HG03196 (cell line): ENCODE results near the gene FRS3.
A peak's percentile ranks its signal among the peaks of the same experiment; 100 is the strongest.

ENCODE experiments used
- ATAC-seq: cut with Tn5 transposase; IDR thresholded peaks from one replicate; pipeline ENCODE4 v1.9.1; 2021; ENCODE audit not compliant: unreplicated experiment

The FRS3 gene

GRCh38 chr6:41791984-41792383 lies 12.3 kb upstream of the FRS3 start:
- no peak for ATAC-seq

DNA sequence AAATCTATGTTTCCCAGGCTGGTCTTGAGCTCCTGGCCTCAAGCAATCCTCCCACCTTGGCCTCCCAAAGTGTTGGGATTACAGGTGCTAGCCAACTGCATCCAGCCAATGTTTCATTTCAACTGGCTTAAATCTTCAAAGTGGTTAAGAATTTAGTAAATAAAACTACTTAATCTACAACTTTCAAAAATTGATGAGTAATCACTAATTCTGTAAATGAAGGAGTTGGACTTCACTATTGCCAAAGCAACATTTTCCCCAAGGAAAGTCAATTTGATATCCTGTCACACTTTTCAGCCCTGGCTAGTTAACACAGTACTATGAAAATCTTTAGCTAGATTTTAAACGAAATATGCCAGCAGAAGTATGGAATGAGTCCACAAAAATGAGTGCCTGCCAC lies 11.6 kb upstream of the FRS3 start:
- no peak for ATAC-seq

DNA sequence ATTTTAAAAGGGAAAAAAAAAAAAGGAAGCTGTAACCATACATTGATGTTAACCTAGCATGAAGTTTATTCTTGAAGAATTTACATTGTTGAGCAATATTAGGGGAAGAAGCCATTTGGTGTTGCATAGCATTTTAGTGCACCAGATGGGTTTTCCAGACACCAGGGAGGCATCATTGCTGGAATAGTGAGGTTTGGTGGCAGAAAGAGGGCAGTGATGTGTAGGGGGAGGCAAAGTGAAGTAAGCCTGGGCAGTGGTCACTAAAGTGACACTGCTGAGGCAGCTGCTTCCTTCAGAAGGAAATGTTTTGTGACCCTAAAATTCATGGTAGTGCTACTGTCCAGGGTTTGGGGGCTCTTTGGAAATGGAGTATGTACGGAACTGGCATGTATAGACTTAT lies 10.3 kb upstream of the FRS3 start:
- ATAC-seq = no peak

DNA sequence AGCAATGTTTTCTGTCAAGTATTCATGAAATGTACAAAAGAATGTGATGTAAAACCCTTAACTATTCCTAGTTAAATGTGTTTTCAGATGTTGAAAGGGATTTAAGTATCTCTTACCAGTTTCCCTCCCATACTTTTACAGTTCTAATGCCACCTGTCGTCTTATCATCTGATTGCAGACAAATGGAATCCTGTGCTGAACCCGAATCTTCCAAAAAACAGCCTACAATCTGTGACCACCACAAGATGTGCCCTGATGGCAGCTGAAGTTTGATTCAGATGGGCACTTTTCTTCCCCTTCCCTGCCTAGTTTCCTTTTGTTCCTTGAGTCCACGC lies 9.7 kb upstream of the FRS3 start:
- no peak for ATAC-seq

- peak; percentile 80 for ATAC-seq
These were observed 7.7 kb upstream of the FRS3 start, which contains the start of gene TOMM6 for GRCh38 chr6:41787219-41787917. Gene TOMM6, plus strand, starts transcription at chr6:41787694. Its CDS starts 4 bp downstream, at chr6:41787698.

- peak; percentile 50 for ATAC-seq
These were observed 6.9 kb upstream of the FRS3 start for GRCh38 chr6:41786451-41787218.

DNA sequence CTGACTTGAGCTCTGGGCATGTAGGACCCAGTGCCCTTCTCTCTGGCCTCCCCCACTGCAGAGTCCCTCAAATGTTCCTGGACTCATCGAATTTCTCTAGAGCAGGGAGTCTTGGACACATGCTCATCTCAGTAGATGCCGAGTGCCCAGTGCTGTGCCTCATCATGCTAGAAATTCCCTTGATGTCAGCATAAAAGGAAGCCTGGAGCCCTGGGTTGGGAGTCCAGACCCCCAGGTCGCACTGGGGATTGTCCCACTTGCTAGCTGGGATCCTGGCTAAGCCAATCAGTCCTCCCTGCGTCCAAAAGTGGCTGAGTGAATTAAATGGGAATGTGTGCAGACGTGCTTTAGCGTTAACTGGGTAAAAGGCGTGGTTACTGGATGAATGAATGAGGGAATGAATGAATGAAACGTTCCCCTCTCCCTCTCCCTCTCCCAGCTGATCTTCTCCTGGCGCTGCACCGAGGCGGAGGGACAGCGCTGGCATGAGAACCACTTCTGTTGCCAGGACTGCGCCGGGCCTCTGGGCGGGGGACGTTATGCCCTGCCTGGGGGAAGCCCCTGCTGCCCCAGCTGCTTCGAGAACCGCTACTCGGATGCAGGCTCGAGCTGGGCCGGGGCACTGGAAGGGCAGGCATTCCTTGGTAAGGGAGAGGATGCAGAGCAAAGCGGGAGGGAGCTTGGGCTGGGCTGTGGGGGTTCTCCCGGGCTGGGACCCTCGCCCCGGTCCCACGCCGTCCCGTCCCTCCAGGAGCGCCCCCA lies 6.2 kb upstream of the FRS3 start:
- ATAC-seq = no peak

GRCh38 chr6:41785254-41785653 lies 5.6 kb upstream of the FRS3 start:
- ATAC-seq = no peak

DNA sequence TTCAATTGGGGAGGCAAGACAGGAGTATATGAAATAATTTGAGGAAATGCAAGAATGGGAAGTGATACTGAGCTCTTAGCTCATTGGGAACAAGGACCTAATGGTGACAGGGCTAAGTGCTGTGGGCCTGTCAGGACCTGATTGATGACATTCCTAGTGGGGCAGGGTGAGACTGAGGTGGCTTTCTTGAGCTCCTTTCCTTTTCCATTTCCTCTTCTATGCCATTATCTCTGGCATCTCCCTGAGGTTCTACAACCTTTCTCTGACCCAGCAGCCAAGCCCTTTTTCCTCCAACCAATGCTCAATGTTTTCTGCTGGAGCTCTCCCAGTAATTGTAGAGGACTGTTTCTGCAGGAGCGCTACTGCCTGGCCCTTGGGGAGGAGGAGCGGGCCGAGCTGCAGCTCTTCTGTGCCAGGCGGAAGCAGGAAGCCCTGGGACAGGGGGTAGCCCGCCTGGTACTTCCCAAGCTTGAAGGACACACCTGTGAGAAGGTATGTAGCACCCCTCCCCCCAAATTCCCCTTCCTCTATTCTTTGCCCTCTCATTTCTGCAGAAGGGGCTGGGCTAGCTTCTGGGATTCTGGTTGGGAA lies 5.0 kb upstream of the FRS3 start:
- ATAC-seq = no peak

DNA sequence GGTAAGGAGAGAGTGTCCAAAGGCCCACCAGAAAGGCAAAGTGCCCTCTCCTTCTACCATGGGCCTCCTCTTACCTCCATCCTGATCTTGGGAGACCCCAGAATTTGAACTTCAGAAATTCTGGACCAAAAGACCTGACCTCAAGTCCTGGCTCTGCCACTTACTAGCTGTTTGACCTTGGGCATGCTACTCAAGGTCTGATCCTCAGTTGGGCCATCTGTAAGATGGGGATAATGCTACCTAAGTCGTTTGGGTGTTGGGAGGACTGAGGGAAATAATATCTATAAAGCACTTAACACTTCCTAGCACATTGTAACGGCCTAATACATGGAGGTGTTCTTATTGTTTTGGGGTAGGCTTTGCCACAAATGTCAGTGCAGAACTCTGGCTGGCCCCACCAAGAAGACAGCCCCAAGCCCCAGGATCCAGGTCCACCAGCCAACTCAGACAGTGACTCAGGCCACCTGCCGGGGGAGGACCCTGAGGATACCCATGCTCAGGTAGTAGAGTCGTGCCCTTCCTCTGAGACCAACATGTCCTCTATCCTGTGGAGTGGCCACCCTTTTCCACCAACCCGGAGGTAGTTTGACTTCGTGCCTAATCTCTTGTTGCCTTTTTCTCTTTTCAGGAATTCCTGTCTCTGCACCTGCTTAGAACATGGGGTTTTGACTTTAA lies 3.5 kb upstream of the FRS3 start:
- ATAC-seq = no peak

DNA sequence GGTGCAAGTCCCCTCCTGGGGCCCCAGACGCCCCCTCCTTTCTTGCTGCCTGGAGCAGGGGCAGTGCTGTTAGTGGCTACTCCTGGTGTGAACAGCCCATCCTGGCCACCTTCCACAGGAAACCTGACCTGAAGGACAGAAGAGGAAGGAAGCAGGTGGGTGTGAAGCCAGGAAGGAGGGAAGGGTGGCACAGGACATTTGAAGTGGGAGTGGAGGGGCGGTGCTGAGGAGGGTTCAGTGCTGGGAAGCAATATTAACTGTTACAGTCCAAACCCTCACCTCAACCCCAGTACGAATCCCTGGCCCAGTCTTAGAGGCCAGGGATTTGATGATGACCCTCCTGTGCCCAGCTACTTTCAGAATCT lies 1.6 kb upstream of the FRS3 start:
- no peak for ATAC-seq

DNA sequence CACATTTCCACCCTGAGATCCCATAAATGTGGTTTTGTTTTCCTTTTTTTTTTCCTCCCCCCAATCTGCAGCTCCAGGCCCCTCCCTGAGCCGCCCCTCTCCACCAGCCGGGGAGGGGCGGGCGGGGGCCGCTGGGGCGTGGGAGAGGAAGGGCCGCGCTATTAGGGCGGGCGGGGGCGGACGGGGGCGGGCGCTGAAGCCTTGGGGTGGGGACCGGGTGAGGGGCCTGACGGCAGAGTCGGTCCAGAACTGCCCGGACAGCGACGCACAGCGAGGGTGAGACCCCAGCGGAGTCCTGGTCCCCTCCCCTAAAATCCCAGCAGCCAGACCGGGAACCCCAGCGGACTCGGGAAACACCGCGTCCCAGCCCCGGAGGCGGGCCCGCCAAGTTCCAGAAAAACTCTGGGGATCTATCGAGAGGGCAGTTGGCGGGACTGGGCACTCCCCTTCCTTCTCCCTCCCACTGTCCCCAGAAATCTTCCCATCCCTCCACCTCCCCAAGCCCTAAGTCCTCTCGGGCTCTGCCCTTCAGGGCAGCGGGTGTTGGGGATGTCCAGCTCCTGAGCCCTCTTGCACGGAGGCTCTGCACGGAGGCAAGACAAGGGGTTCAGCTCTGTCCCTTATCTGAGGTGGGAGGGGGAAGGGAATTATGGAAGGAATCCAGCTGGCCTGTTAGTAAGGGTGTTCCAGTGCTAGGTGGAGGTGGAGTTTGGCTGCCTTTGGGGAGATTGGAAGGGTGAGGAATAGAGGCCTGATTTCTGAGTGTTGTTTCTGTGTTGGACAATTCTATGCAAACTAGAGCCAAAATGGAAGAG lies 1.1 kb upstream of the FRS3 start, which contains the start of gene PRICKLE4:
PRICKLE4 (plus strand) TSS at position 232 of the 815 bp plus-strand sequence. CDS start 2,692 bp downstream, outside the sequence.
- no peak for ATAC-seq

DNA sequence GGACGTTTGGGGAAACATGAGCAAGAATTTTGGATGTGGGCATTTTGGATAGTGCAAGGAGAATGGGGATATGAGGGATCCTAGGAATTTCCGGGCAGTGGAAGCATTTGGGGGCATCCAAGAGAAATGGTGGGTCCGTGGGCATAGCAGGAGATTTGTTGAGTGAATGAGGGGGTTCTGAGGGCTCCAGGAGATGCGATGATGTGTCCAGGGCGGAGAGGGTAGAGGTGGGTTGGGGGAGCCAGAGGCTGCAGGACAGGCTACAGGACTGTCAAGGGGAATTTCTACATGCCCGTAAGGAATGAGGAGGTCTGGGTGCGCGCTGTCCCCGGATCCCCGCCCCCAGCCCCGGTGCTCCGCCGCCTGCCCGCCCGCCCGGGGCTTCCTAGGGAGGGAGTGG lies 364 bp downstream of the FRS3 start:
- ATAC-seq = no peak

DNA sequence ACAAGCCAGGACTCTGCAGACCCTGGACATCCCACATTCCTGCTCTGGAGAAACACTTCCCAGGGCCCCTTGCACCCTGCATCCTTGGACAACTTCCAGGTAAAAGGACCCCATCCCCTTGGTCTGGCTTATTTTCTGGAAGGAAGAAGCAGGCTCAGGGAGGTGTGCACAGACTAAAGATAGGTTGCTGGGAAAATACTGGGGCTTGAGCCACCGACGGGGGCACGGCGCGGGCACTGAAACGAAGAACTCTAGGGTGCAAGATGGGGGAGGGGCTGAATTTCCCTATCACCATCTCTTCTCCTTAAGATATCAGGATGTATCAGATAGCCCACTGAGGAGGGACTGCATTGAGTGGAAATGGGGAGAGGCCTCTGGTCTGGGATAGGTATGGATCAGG lies 805 bp downstream of the FRS3 start:
- no peak for ATAC-seq

DNA sequence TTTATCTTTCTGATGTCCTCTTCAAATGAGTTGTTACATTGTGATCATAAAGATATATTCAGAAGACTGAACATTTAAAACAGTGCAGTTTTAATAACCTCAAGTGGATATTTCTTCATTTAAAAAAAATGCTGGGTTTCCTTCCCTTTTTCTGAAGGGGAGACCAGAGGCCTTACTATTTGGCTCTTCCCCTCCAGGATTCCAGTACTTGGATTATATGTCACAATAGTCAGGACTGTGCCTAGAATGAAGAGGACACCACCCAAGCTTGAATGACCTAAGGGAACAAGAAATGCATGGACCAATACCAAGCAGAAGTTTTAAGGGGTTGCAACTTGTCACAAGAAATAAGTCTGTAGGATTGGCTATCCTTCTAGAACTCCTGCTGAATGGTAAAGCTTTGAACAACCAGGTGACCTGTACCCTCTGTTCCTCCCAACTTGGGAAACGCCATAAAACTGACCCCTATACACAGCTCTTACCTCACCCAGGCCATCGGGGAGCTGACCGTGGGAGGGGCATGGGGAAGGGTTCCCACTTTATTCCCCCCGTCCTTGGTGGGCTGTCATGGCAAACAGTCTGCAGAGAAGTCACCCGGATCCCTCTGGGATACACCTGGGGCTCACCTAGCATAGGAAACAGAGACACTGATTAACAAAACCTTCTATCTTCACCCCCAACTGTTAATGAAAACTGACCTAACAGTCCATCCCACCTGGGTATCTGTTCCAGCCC lies 2.0 kb downstream of the FRS3 start:
- ATAC-seq = no peak

DNA sequence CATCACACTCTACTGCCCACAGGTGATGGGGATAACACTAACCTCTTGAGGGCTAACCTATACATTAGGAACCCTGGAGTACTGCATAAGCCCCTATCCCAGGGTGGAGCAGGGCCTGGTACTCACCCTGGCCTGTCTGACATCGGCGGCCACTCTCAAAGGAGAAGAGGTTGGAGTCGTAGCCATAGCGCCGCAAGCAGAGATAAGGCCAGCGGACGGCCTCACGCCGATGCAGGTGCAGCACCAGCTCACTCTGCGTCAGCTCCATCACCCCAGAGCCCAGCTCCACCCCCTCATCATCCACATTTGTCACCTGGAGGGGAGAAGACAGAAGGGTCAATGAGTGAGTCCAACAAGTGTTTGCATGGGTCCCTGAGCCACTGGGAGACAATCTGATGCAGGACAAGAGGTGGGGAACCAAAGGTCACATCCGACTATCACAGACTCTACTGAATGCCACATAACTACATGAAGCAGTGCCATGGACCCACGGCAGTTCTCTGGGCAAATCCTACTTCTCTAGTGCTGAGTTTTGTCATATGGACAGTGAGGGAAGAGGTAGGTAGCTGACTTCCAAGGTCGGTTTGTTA lies 4.3 kb downstream of the FRS3 start:
- no peak for ATAC-seq

GRCh38 chr6:41774841-41775240 lies 4.9 kb downstream of the FRS3 start:
- ATAC-seq = no peak

- ATAC-seq = no peak
These were observed 8.4 kb downstream of the FRS3 start for GRCh38 chr6:41771058-41771983.
